Keratinocyte (primary cell): ENCODE data around the gene ANO7. TPM values are rescaled to one million over a fixed set of nuclear protein-coding genes. Genes with fewer than 3 reads are reported as not detected.

Source experiments
- DNase-seq: peaks from one replicate; pipeline ENCODE4 v3.0.0-alpha.2; 2011; ENCODE audit warnings: low read depth, missing footprints, low spot score
- FAIRE-seq: peaks from 2 replicates; lab custom pipeline; 2011; peaks lifted over from hg19 to GRCh38; lab: Jason Lieb, UNC
- H2AFZ ChIP-seq: 2 replicates; pipeline ENCODE4 v1.6.0; 2012; ENCODE audit warnings: low read length, control low read depth, inconsistent platforms; ENCODE audit not compliant: control insufficient read depth
- H3K27ac ChIP-seq: 2 replicates; pipeline ENCODE4 v1.5.1; 2011; ENCODE audit warnings: low read length; ENCODE audit not compliant: control insufficient read depth, insufficient read depth
- H3K27me3 ChIP-seq: 3 replicates; pipeline ENCODE4 v1.6.0; 2011; ENCODE audit warnings: low read length; ENCODE audit not compliant: control insufficient read depth, insufficient read depth; ENCODE audit errors: extremely low read depth
- H3K36me3 ChIP-seq, 2 experiments: 2 replicates in 1 of 2; 3 replicates in 1 of 2; pipeline ENCODE4 v1.5.1; 2011; ENCODE audit warnings: low read length in 2 of 2, mild to moderate bottlenecking in 1 of 2; ENCODE audit not compliant: control insufficient read depth in 2 of 2, insufficient read depth in 2 of 2; ENCODE audit errors: extremely low read depth in 1 of 2
- H3K4me1 ChIP-seq: 3 replicates; pipeline ENCODE4 v1.5.1; 2011; ENCODE audit warnings: low read length; ENCODE audit not compliant: control insufficient read depth, insufficient read depth; ENCODE audit errors: extremely low read depth
- H3K4me2 ChIP-seq: 3 replicates; pipeline ENCODE4 v1.6.0; 2011; ENCODE audit warnings: low read depth, low read length; ENCODE audit not compliant: control insufficient read depth, insufficient read depth; ENCODE audit errors: extremely low read depth
- H3K4me3 ChIP-seq, 3 experiments: fragments of 200-600 bp in 1 of 3; sonication (generic) in 1 of 3; 2 replicates in 2 of 3; 3 replicates in 1 of 3; pipeline ENCODE4 v1.5.1; 2011 to 2016; ENCODE audit warnings: low read length in 3 of 3, mild to moderate bottlenecking in 3 of 3, control low read depth in 2 of 3, inconsistent platforms in 1 of 3, low read depth in 1 of 3, mixed read lengths in 1 of 3, mixed run types in 1 of 3, moderate library complexity in 1 of 3; ENCODE audit not compliant: control insufficient read depth in 2 of 3, insufficient read depth in 2 of 3; ENCODE audit errors: extremely low read depth in 1 of 3
- H3K79me2 ChIP-seq: 2 replicates; pipeline ENCODE4 v1.6.0; 2012; ENCODE audit warnings: low read length; ENCODE audit not compliant: control insufficient read depth, insufficient read depth
- H3K9ac ChIP-seq: 3 replicates; pipeline ENCODE4 v1.6.0; 2011; ENCODE audit warnings: low read length; ENCODE audit not compliant: control insufficient read depth, insufficient read depth; ENCODE audit errors: extremely low read depth
- H3K9me1 ChIP-seq: 3 replicates; pipeline ENCODE4 v1.6.0; 2011; ENCODE audit warnings: low read length; ENCODE audit not compliant: control insufficient read depth, insufficient read depth; ENCODE audit errors: extremely low read depth
- H3K9me3 ChIP-seq: 2 replicates; pipeline ENCODE4 v1.5.1; 2012; ENCODE audit warnings: low read depth, low read length; ENCODE audit not compliant: control insufficient read depth
- H4K20me1 ChIP-seq: 3 replicates; pipeline ENCODE4 v1.6.0; 2011; ENCODE audit warnings: low read length; ENCODE audit not compliant: control insufficient read depth, insufficient read depth; ENCODE audit errors: extremely low read depth
- CTCF ChIP-seq, 3 experiments: IDR thresholded peaks in 1 of 3; conservative IDR thresholded peaks in 1 of 3; optimal IDR thresholded peaks in 1 of 3; 2 replicates in 2 of 3; 3 replicates in 1 of 3; pipeline versions ENCODE3 to v1.5.1; 2011; ENCODE audit warnings: low read length in 3 of 3, mild to moderate bottlenecking in 3 of 3, moderate library complexity in 2 of 3, control low read depth in 1 of 3, inconsistent platforms in 1 of 3; ENCODE audit not compliant: insufficient read depth in 2 of 3; ENCODE audit errors: extremely low read depth in 1 of 3
- EZH2 ChIP-seq: IDR thresholded peaks from one replicate; pipeline ENCODE4 v1.6.1; 2012; ENCODE audit warnings: inconsistent platforms, mild to moderate bottlenecking, low read length, moderate library complexity
- dilution Hi-C: fragments of 300-500 bp; cut with MboI; formaldehyde crosslinking; loops from one replicate; pipeline ENCODE4 v1.7.0; 2020; ENCODE audit warnings: low sequenced_read_pairs; ENCODE audit not compliant: extremely low pct_ligation_motif_present
- polyA plus RNA-seq, 5 experiments: library from polyadenylated mRNA; depleted of rRNA in 3 of 5; stranded (reverse) in 3 of 5; stranded (forward) in 1 of 5; unstranded in 1 of 5; fragments of >200 nt; gene quantifications; 1 replicate in 1 of 5; 2 replicates in 3 of 5; 3 replicates in 1 of 5; pipeline versions ENCODE4 v1.2.1 to v1.2.3, GENCODE V29; 2011 to 2012; ENCODE audit warnings: missing spikeins in 2 of 5, low read depth in 1 of 5, low replicate concordance in 1 of 5

ANO7 gene
- polyA plus RNA-seq, 1 donor (not counting 4 experiments of a cell fraction or from before 2014, with no cell fraction given), result 0.14 TPM

DNA sequence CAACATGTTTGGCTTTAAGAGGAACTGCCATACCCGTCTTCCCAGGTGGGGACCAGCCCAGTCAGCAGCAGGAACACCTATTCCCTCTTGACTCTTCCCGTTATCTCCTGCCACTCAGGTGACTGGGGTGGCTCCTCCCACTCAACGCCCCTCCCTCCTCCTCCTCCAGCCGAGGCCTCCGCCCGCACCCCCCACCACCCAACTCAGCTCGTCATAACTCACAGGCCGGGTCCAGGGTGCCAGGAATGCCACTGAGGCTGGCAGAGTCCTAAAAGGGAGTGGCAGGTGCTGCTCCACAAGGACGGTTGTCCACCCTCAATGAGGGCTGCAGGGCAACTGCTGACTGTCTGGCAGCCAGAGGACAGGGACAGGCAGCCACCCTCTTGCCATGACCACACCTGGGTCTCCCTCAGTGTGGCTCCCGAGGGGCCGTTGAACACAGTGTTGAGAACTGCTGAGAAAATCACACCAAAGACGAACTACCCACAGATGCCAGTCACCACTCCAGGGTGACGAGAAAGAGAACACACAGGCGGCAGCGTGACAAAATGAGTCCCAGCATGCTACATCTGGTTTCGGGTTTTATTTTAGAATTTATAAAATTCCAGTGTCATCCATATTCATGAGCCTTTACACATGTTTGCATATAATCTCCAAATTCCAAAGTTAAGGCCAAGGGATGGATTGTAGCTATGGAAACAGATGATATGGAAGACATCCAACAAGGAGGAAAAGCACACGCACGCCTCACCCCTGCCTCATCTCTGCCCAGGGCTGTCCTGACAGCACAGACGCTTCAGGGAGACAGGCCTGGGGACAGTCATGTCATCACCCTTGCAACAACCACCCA lies 38.5 kb downstream of the ANO7 start:
- Histone ChIP-seq H3K27ac (no peak overlapping the region), H4K20me1 (peaks cover 7% of the 10 kb centered on the region), H3K79me2 (peaks cover 2% of the 10 kb centered on the region), H3K9me3 (no peaks in the 10 kb centered on the region), H3K9ac (no peak overlapping the region), H3K4me3 (no peak overlapping the region), H3K4me1 (peaks cover 9% of the 10 kb centered on the region), H3K27me3 (no peaks in the 10 kb centered on the region), H3K36me3 (peaks cover 35 to 39% of the 10 kb centered on the region in 2 experiments), H3K4me2 (no peak overlapping the region), H3K9me1 (no peaks in the 10 kb centered on the region), H2AFZ (no peak overlapping the region)
- TF ChIP-seq CTCF (optimal IDR thresholded peaks at IDR 0.05 in 1 of 3, IDR thresholded peaks at IDR 0.05 in 1 of 3, conservative IDR thresholded peaks at IDR 0.05 in 1 of 3; ENCODE audit: extremely low read depth in 1 of 3, insufficient read depth in 2 of 3, low read length in 3 of 3) (no peak), EZH2 (no peak)
- FAIRE-seq (no peak), DNase-seq (no peak)
- dilution Hi-C loops, result no loop called here

- Histone ChIP-seq H3K9ac (no peak overlapping the region), H2AFZ (no peak overlapping the region), H3K9me1 (no peaks in the 10 kb centered on the region), H3K4me2 (no peak overlapping the region), H3K27ac (no peak overlapping the region), H3K4me3 (no peak overlapping the region), H3K27me3 (no peaks in the 10 kb centered on the region), H4K20me1 (peaks cover 7% of the 10 kb centered on the region), H3K4me1 (peaks cover 9% of the 10 kb centered on the region), H3K79me2 (peaks cover 2% of the 10 kb centered on the region), H3K36me3 (peaks cover 40 to 42% of the 10 kb centered on the region in 2 experiments), H3K9me3 (no peaks in the 10 kb centered on the region)
- dilution Hi-C loops, result no loop called here
- FAIRE-seq, result no peak
- no peak for DNase-seq
- no peak for TF ChIP-seq CTCF (optimal IDR thresholded peaks at IDR 0.05 in 1 of 3, IDR thresholded peaks at IDR 0.05 in 1 of 3, conservative IDR thresholded peaks at IDR 0.05 in 1 of 3; ENCODE audit: extremely low read depth in 1 of 3, insufficient read depth in 2 of 3, low read length in 3 of 3)
- no peak for TF ChIP-seq EZH2
Observed at GRCh38 chr2:241227594-241227993, 39.1 kb downstream of the ANO7 start.
